ENCODE measurements around the gene XRCC5.

GRCh38 chr2:216072473-216072872 is 36.7 kb upstream of the XRCC5 start:
- TF ChIP-seq CTCF (IDR thresholded peaks at IDR 0.05; ENCODE audit: insufficient read depth, low read length, poor library complexity, severe bottlenecking) (no peak), EZH2phosphoT487 (conservative IDR thresholded peaks at IDR 0.05; ENCODE audit: low read length) (no peak)

Measured in SU-DHL-6 (cell line).